Neuronal stem cell (in vitro differentiated cells): ENCODE measurements around the gene RETNLB.

Experiments
- DNase-seq: peaks from one replicate; pipeline ENCODE4 v3.0.0-alpha.2; 2013; ENCODE audit warnings: low spot score
- H2AFZ ChIP-seq: one replicate; pipeline ENCODE4 v1.6.1; 2013; ENCODE audit warnings: mild to moderate bottlenecking, low read length, inconsistent platforms
- H2AK5ac ChIP-seq: 2 replicates; pipeline ENCODE4 v1.6.1; 2013; ENCODE audit warnings: low read depth, mild to moderate bottlenecking, inconsistent platforms, low read length, moderate library complexity, mixed read lengths
- H2BK120ac ChIP-seq: 2 replicates; pipeline ENCODE4 v1.6.1; 2013; ENCODE audit warnings: low read depth, mild to moderate bottlenecking, inconsistent platforms, low read length, moderate library complexity, mixed read lengths
- H2BK12ac ChIP-seq: one replicate; pipeline ENCODE4 v1.6.1; 2013; ENCODE audit warnings: low read length, inconsistent platforms
- H2BK15ac ChIP-seq: 2 replicates; pipeline ENCODE4 v1.6.1; 2013; ENCODE audit warnings: mild to moderate bottlenecking, low read length, inconsistent platforms, mixed read lengths
- H2BK5ac ChIP-seq: one replicate; pipeline ENCODE4 v1.6.1; 2013; ENCODE audit warnings: inconsistent platforms, mild to moderate bottlenecking, low read length, moderate library complexity
- H3K14ac ChIP-seq: one replicate; pipeline ENCODE4 v1.6.1; 2013; ENCODE audit warnings: low read length, inconsistent platforms
- H3K18ac ChIP-seq: 2 replicates; pipeline ENCODE4 v1.6.1; 2013; ENCODE audit warnings: low read length, inconsistent platforms
- H3K23ac ChIP-seq: 2 replicates; pipeline ENCODE4 v1.6.1; 2013; ENCODE audit warnings: low read depth, mild to moderate bottlenecking, mixed read lengths, low read length, inconsistent platforms; ENCODE audit not compliant: poor library complexity
- H3K27ac ChIP-seq: replicated peaks from 3 replicates; pipeline ENCODE4 v1.5.1; 2013; ENCODE audit warnings: low read length, inconsistent platforms
- H3K27me3 ChIP-seq, 3 experiments: 2 replicates each; pipeline ENCODE4 v1.6.1; 2013; ENCODE audit warnings: low read length in 3 of 3, mild to moderate bottlenecking in 2 of 3, inconsistent platforms in 1 of 3, low read depth in 1 of 3, mixed read lengths in 1 of 3, moderate library complexity in 1 of 3; ENCODE audit not compliant: control insufficient read depth in 3 of 3, insufficient read depth in 3 of 3
- H3K36me3 ChIP-seq, 2 donors: replicated peaks in 1 of 2; 2 replicates each; pipeline ENCODE4 v1.6.1; 2013; ENCODE audit warnings: low read length in 2 of 2; ENCODE audit not compliant: control insufficient read depth in 2 of 2, insufficient read depth in 2 of 2
- H3K4ac ChIP-seq: 2 replicates; pipeline ENCODE4 v1.6.1; 2013; ENCODE audit warnings: inconsistent platforms, mild to moderate bottlenecking, low read length, moderate library complexity
- H3K4me1 ChIP-seq, 2 donors: 1 replicate in 1 of 2; 2 replicates in 1 of 2; pipeline ENCODE4 v1.6.1; 2013; ENCODE audit warnings: low read length in 2 of 2, low read depth in 1 of 2; ENCODE audit not compliant: control insufficient read depth in 2 of 2, insufficient read depth in 1 of 2
- H3K4me2 ChIP-seq: one replicate; pipeline ENCODE4 v1.6.1; 2013; ENCODE audit warnings: mild to moderate bottlenecking, low read length, inconsistent platforms; ENCODE audit not compliant: insufficient read depth, poor library complexity, severe bottlenecking
- H3K4me3 ChIP-seq, 2 donors: 2 replicates each; pipeline ENCODE4 v1.5.1; 2013; ENCODE audit warnings: low read length in 2 of 2, mild to moderate bottlenecking in 2 of 2, inconsistent platforms in 1 of 2, moderate library complexity in 1 of 2
- H3K79me1 ChIP-seq: one replicate; pipeline ENCODE4 v1.6.1; 2013; ENCODE audit warnings: low read depth, mild to moderate bottlenecking, inconsistent platforms, low read length, moderate library complexity
- H3K9ac ChIP-seq: one replicate; pipeline ENCODE4 v1.6.1; 2013; ENCODE audit warnings: mild to moderate bottlenecking, low read depth, low read length, inconsistent platforms; ENCODE audit not compliant: poor library complexity
- H3K9me3 ChIP-seq, 2 donors: replicated peaks in 1 of 2; 2 replicates each; pipeline versions ENCODE3 to v1.6.1; 2013; ENCODE audit warnings: low read length in 2 of 2, mild to moderate bottlenecking in 2 of 2, inconsistent platforms in 1 of 2, low read depth in 1 of 2, mixed read lengths in 1 of 2, moderate library complexity in 1 of 2; ENCODE audit not compliant: control insufficient read depth in 2 of 2, insufficient read depth in 1 of 2
- H4K8ac ChIP-seq: one replicate; pipeline ENCODE4 v1.6.1; 2013; ENCODE audit warnings: low read depth, mild to moderate bottlenecking, inconsistent platforms, low read length, moderate library complexity
- H4K91ac ChIP-seq: one replicate; pipeline ENCODE4 v1.6.1; 2013; ENCODE audit warnings: low read length, low read depth, mild to moderate bottlenecking, inconsistent platforms; ENCODE audit not compliant: poor library complexity
- WGBS, 2 donors: extraction: QIAGEN DNeasy Blood & Tissue Kit; methylation state at CpG; one replicate each; pipeline ENCODE4 v1.1.7; 2013; ENCODE audit warnings: missing lambda C conversion rate in 2 of 2, mixed read lengths in 1 of 2; ENCODE audit not compliant: insufficient read length in 2 of 2, insufficient replicate concordance in 1 of 2; ENCODE audit errors: extremely low coverage in 2 of 2; 5-methylcytosine and 5-hydroxymethylcytosine counted together

RETNLB gene

DNA sequence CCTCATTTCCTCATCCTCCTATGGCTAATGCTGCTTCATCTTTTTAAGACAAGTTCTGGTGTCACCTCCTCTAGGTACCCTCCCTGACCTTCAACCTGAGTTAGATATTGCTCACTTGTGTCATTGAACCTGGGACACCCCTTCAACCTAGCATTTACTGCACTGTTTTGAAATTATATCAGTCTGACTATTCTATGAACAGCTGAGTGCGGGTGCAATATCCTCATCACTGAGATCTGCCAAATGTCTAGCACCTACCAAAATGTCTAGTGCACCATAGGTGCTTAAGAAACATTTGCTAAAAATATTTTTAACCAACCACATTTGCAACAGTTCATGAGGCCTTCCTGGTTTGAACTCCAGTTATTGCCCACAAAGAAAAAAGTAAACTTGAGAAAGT lies 34.5 kb downstream of the RETNLB start:
- no peaks in the 10 kb centered on the region for H3K4me1 ChIP-seq

DNA sequence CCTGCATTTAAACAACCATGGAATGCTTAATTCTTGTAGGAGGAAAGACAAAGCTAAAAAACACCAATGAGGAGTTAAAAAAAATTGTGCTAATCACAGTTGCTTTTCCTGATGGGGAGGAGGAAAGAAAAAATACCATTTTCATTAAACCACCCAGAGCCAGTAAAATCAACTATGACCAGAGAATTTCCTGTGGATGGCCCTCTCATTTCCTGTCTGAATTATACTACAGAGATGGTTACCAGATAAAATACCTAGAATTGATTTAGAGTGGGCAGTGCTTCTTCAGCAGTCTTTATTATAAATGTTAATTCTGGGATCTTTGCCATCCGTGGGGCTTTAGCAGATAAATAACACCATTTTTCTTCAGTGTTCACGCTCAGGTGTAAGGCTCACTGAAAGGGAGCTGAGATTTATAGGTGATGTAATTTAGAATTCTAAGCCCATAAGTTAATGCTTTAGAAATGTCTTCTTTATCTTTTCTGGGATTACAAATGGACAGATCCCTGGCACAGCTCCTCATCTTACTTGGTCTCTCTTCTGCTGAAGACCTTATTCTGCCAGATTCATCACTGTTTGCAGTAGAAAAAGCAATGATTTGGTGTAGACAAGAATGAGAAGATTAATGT lies 37.9 kb downstream of the RETNLB start:
- H3K4me2 ChIP-seq = no peak overlapping the region
- H3K36me3 ChIP-seq = no peaks in the 10 kb centered on the region
- DNase-seq = no peak
- no peak overlapping the region for H2AFZ ChIP-seq
- no peak overlapping the region for H3K4me3 ChIP-seq
- H3K4ac ChIP-seq = no peak overlapping the region
- H3K27me3 ChIP-seq = peaks cover 0 to 2% (median 0%) of the 10 kb centered on the region in 3 experiments
- no peak overlapping the region for H4K8ac ChIP-seq
- no peak overlapping the region for H3K18ac ChIP-seq
- H3K23ac ChIP-seq = no peak overlapping the region
- H3K79me1 ChIP-seq = no peaks in the 10 kb centered on the region
- WGBS, 2 donors = no CpG with 5 or more reads among the region's 2 CpGs
- H4K91ac ChIP-seq = no peak overlapping the region
- H2BK5ac ChIP-seq = no peak overlapping the region
- no peak overlapping the region for H3K27ac ChIP-seq
- H2BK15ac ChIP-seq = no peak overlapping the region
- H2AK5ac ChIP-seq = no peak overlapping the region
- H2BK12ac ChIP-seq = no peak overlapping the region
- H3K9ac ChIP-seq = no peak overlapping the region
- no peak overlapping the region for H3K14ac ChIP-seq
- no peaks in the 10 kb centered on the region for H3K4me1 ChIP-seq
- no peaks in the 10 kb centered on the region for H3K9me3 ChIP-seq
- H2BK120ac ChIP-seq = no peak overlapping the region

More for the DNA sequence above, 34.5 kb downstream of the RETNLB start:
- Histone ChIP-seq H4K8ac (no peak overlapping the region), H3K18ac (no peak overlapping the region), H2AK5ac (no peak overlapping the region), H3K27me3 (peaks cover 0 to 2% (median 0%) of the 10 kb centered on the region in 3 experiments), H2BK5ac (no peak overlapping the region), H3K4me2 (no peak overlapping the region), H3K27ac (no peak overlapping the region), H2BK15ac (no peak overlapping the region), H3K79me1 (no peaks in the 10 kb centered on the region), H4K91ac (no peak overlapping the region), H3K9ac (no peak overlapping the region), H3K14ac (no peak overlapping the region), H3K23ac (no peak overlapping the region), H3K9me3 (no peaks in the 10 kb centered on the region), H3K36me3 (no peaks in the 10 kb centered on the region), H3K4ac (no peak overlapping the region), H2BK120ac (no peak overlapping the region), H2BK12ac (no peak overlapping the region), H3K4me3 (no peak overlapping the region), H2AFZ (no peak overlapping the region)
- no peak for DNase-seq
- WGBS, 2 donors = no CpG with 5 or more reads among the region's 1 CpG

DNA sequence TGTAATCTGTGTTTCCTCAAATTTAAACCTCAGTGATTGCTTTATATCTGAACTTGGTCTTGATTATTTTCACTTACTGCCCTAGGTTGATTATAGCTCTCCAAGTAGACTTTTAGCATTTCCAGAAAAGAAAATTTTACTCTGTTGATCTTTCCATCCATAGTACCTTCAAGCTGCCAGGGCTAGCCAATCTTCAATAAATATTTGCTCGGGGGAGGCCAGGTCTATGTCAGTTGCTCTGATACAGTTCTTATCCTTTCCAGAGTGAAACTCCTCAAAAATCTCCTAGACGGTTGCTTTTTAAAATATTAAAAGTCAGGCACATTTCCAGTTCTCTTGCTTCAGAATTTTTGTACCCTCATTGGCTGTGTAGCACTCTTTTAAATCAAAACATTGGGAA lies 38.8 kb downstream of the RETNLB start:
- Histone ChIP-seq H4K8ac (no peak overlapping the region), H4K91ac (no peak overlapping the region), H3K14ac (no peak overlapping the region), H3K9ac (no peak overlapping the region), H3K9me3 (no peaks in the 10 kb centered on the region), H2BK15ac (no peak overlapping the region), H2BK120ac (no peak overlapping the region), H2BK12ac (no peak overlapping the region), H3K4me1 (no peaks in the 10 kb centered on the region), H3K23ac (no peak overlapping the region), H3K4ac (no peak overlapping the region), H3K27me3 (peaks cover 0 to 2% (median 0%) of the 10 kb centered on the region in 3 experiments), H2BK5ac (no peak overlapping the region), H3K27ac (no peak overlapping the region), H3K36me3 (no peaks in the 10 kb centered on the region), H2AFZ (no peak overlapping the region), H3K18ac (no peak overlapping the region), H3K79me1 (no peaks in the 10 kb centered on the region), H3K4me2 (no peak overlapping the region), H3K4me3 (no peak overlapping the region), H2AK5ac (no peak overlapping the region)
- no peak for DNase-seq
- no CpG with 5 or more reads among the region's 2 CpGs for WGBS, 2 donors

DNA sequence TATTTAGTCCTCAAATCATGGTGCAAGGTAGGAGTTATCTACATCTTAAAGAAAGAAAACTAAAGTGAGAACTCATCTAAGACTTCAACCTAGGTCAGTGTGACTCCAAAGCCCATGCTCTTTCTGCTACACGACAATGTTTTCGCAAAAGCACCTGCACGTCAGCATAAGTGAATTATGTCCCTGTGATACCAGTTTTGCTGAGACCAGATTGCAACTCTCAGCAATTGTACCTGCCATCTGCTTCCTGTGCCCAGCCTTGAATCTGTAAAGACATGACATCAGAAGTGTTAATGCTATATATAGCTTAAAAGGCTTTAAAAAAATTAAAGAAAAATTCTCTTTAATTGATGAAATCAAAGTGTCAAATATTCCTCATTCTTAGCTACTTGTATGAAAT lies 43.4 kb downstream of the RETNLB start:
- no peak overlapping the region for H3K4me2 ChIP-seq
- no peak overlapping the region for H3K23ac ChIP-seq
- H2AFZ ChIP-seq = no peak overlapping the region
- WGBS, 2 donors = no CpG with 5 or more reads among the region's 3 CpGs
- no peak overlapping the region for H4K8ac ChIP-seq
- no peak for DNase-seq
- no peak overlapping the region for H2BK15ac ChIP-seq
- H3K4ac ChIP-seq = no peak overlapping the region
- H3K18ac ChIP-seq = no peak overlapping the region
- no peak overlapping the region for H2BK12ac ChIP-seq
- no peak overlapping the region for H2BK5ac ChIP-seq
- H3K9ac ChIP-seq = no peak overlapping the region
- no peaks in the 10 kb centered on the region for H3K36me3 ChIP-seq
- no peak overlapping the region for H3K27ac ChIP-seq
- H3K9me3 ChIP-seq = no peaks in the 10 kb centered on the region
- no peaks in the 10 kb centered on the region for H3K79me1 ChIP-seq
- H3K14ac ChIP-seq = no peak overlapping the region
- H3K4me3 ChIP-seq = no peak overlapping the region
- H2AK5ac ChIP-seq = no peak overlapping the region
- no peaks in the 10 kb centered on the region for H3K4me1 ChIP-seq
- no peaks in the 10 kb centered on the region for H3K27me3 ChIP-seq
- no peak overlapping the region for H4K91ac ChIP-seq
- H2BK120ac ChIP-seq = no peak overlapping the region
